K562 (cell line): ENCODE measurements around the gene CCDC97. TPM values are rescaled to one million over a fixed set of nuclear protein-coding genes. Genes with fewer than 3 reads are reported as not detected.
A peak's percentile ranks its signal among the peaks of the same experiment; 100 is the strongest.

Source experiments
- CBFA2T2 ChIP-seq: fragments of 450-650 bp; conservative IDR thresholded peaks from 2 replicates; pipeline ENCODE4 v1.6.1; 2017; ENCODE audit warnings: mild to moderate bottlenecking
- CBX2 ChIP-seq: fragments of 200-600 bp; sonication (generic); IDR thresholded peaks from one replicate; pipeline ENCODE4 v1.6.1; 2012; ENCODE audit warnings: mild to moderate bottlenecking, low read length, inconsistent platforms; ENCODE audit not compliant: insufficient read depth, poor library complexity, severe bottlenecking
- CGGBP1 ChIP-seq: fragments of 250-450 bp; sonication (Bioruptor Pico); IDR thresholded peaks from 2 replicates; pipeline ENCODE4 v1.9.0; 2021; ENCODE audit warnings: mild to moderate bottlenecking
- CREB1 ChIP-seq, 2 experiments: sonication (generic) in 1 of 2; formaldehyde crosslinking in 1 of 2; IDR thresholded peaks; 2 replicates each; pipeline versions ENCODE4 v1.6.1 to v1.8.0; 2012 to 2022; ENCODE audit warnings: inconsistent platforms in 1 of 2, mild to moderate bottlenecking in 1 of 2, missing genetic modification reagents in 1 of 2, moderate library complexity in 1 of 2
- ELK3 ChIP-seq: fragments of 450-650 bp; formaldehyde crosslinking; IDR thresholded peaks from 2 replicates; pipeline ENCODE4 v1.4.0; 2020; ENCODE audit warnings: mild to moderate bottlenecking
- FOXP1 ChIP-seq: sonication (generic); formaldehyde crosslinking; IDR thresholded peaks from 2 replicates; pipeline ENCODE4 v1.8.0; 2022; ENCODE audit warnings: mild to moderate bottlenecking, missing genetic modification reagents
- GABPB2 ChIP-seq: fragments of 250-450 bp; sonication (Bioruptor Pico); conservative IDR thresholded peaks from 2 replicates; pipeline ENCODE4 v1.5.1; 2021; ENCODE audit warnings: mild to moderate bottlenecking
- HLTF ChIP-seq: fragments of 450-650 bp; IDR thresholded peaks from 2 replicates; pipeline ENCODE4 v1.6.1; 2016
- HMGXB4 ChIP-seq: sonication (generic); formaldehyde crosslinking; IDR thresholded peaks from 2 replicates; pipeline ENCODE4 v1.8.1; 2023; ENCODE audit warnings: mild to moderate bottlenecking, missing genetic modification reagents
- L3MBTL2 ChIP-seq: fragments of 450-650 bp; IDR thresholded peaks from 2 replicates; pipeline ENCODE4 v1.6.1; 2016; ENCODE audit warnings: mild to moderate bottlenecking, moderate library complexity
- MEIS2 ChIP-seq: fragments of 450-650 bp; IDR thresholded peaks from 2 replicates; pipeline ENCODE4 v1.6.1; 2014; ENCODE audit warnings: mild to moderate bottlenecking; ENCODE audit not compliant: partially characterized antibody
- PCBP1 ChIP-seq: fragments of 200-400 bp; formaldehyde crosslinking; IDR thresholded peaks from 2 replicates; pipeline ENCODE4 v1.6.1; 2018; ENCODE audit warnings: mild to moderate bottlenecking, low read depth, low read length; ENCODE audit not compliant: poor library complexity, severe bottlenecking
- PKNOX1 ChIP-seq: fragments of 450-650 bp; IDR thresholded peaks from 2 replicates; pipeline ENCODE4 v1.6.1; 2016
- RAD51 ChIP-seq: fragments of 450-650 bp; IDR thresholded peaks from 2 replicates; pipeline ENCODE4 v1.7.1; 2016; ENCODE audit warnings: low read depth, mild to moderate bottlenecking, borderline replicate concordance
- RCOR1 ChIP-seq, 2 experiments: IDR thresholded peaks; 2 replicates each; pipeline ENCODE4 v1.6.1; 2012; ENCODE audit warnings: low read depth in 2 of 2, low read length in 2 of 2, borderline replicate concordance in 1 of 2, improper control_type of control experiment in 1 of 2
- SPI1 ChIP-seq: IDR thresholded peaks from 2 replicates; pipeline ENCODE4 v1.6.1; 2011; ENCODE audit warnings: low read depth, low read length, control low read depth, borderline replicate concordance
- TAF7 ChIP-seq: fragments of 450-650 bp; IDR thresholded peaks from 2 replicates; pipeline ENCODE4 v1.6.1; 2016; ENCODE audit warnings: missing genetic modification characterization, missing compliant biosample characterization
- TBP ChIP-seq: optimal IDR thresholded peaks from 2 replicates; pipeline ENCODE3; 2011; ENCODE audit warnings: low read depth, low read length, improper control_type of control experiment
- ZBTB11 ChIP-seq, 3 experiments: fragments of 200-800 bp in 1 of 3; fragments of 250-450 bp in 1 of 3; fragments of 450-650 bp in 1 of 3; sonication (Bioruptor Pico) in 1 of 3; sonication (Bioruptor generic) in 1 of 3; formaldehyde crosslinking in 1 of 3; IDR thresholded peaks; 2 replicates each; pipeline versions ENCODE4 v1.6.1 to v1.8.0; 2016 to 2022; ENCODE audit warnings: mild to moderate bottlenecking in 2 of 3, missing genetic modification characterization in 2 of 3, missing compliant biosample characterization in 1 of 3, moderate library complexity in 1 of 3
- ZNF431 ChIP-seq: sonication (generic); formaldehyde crosslinking; IDR thresholded peaks from 2 replicates; pipeline ENCODE4 v1.8.0; 2022; ENCODE audit warnings: mild to moderate bottlenecking, missing genetic modification reagents
- polyA plus RNA-seq, 8 experiments: library from polyadenylated mRNA; depleted of rRNA in 4 of 8; stranded (reverse) in 5 of 8; unstranded in 3 of 8; fragments of >200 nt; fragmentation: Nextera tagmentation in 2 of 8; fragmentation: Illumina TruSeq in 1 of 8; extraction: Ambion mirVana in 2 of 8; extraction: Trizol in 1 of 8; gene quantifications; 2 replicates each; pipeline versions ENCODE4 v1.2.1 to v1.2.3, GENCODE V29; 2011 to 2014; ENCODE audit warnings: inconsistent platforms in 1 of 8, missing spikeins in 1 of 8
- total RNA-seq, 7 experiments: library from RNA; depleted of rRNA in 6 of 7; stranded (reverse); fragments of >200 nt in 6 of 7; fragmentation: Illumina TruSeq in 2 of 7; extraction: Trizol in 2 of 7; gene quantifications; 2 replicates each; pipeline versions ENCODE4 v1.2.1 to v1.2.3, GENCODE V29; 2011 to 2021; ENCODE audit warnings: low replicate concordance in 1 of 7

CCDC97 gene
- total and polyA plus RNA-seq, 9 of the 15 experiments (the other 6 are each of a cell fraction or from before 2014, with no cell fraction given): 0.60 to 16.5 (median 7.0) TPM

GRCh38 chr19:41350735-41351338 lies 40.9 kb downstream of the CCDC97 start (continued):
- TF ChIP-seq PKNOX1 (peak; percentile 60; the same call in 1 of the 2 replicates), RAD51 (no peak), PCBP1 (no peak), RCOR1 (IDR thresholded peaks at IDR 0.05; ENCODE audit: borderline replicate concordance in 1 of 2, low read depth in 2 of 2, low read length in 2 of 2) (peak in 1 of 2 experiments; percentile 68; a peak in 3 of 4 replicates), ZBTB11 (CRISPR knock-in tag; IDR thresholded peaks at IDR 0.05) (peak in 1 of 3 experiments; percentile 46; a peak in 1 of 6 replicates), HMGXB4 (CRISPR knock-in tag) (no peak), L3MBTL2 (peak; percentile 52; the same call in 1 of the 2 replicates), ZNF431 (no peak), CBX2 (no peak), ELK3 (no peak), GABPB2 (no peak), CBFA2T2 (peak; percentile 41; the same call in 1 of the 2 replicates), MEIS2 (peak; percentile 4), FOXP1 (peak; percentile 70; the same call in 1 of the 2 replicates), HLTF (peak; percentile 85), CREB1 (IDR thresholded peaks at IDR 0.05) (no peak), CREB1 (CRISPR knock-in tag; IDR thresholded peaks at IDR 0.05) (no peak), CGGBP1 (CRISPR knock-in tag) (no peak), TBP (peak; percentile 22), TAF7 (no peak), SPI1 (peak; percentile 64; the same call in 1 of the 2 replicates)
